Measurements from ENCODE around the gene DBH.

DBH gene

DNA sequence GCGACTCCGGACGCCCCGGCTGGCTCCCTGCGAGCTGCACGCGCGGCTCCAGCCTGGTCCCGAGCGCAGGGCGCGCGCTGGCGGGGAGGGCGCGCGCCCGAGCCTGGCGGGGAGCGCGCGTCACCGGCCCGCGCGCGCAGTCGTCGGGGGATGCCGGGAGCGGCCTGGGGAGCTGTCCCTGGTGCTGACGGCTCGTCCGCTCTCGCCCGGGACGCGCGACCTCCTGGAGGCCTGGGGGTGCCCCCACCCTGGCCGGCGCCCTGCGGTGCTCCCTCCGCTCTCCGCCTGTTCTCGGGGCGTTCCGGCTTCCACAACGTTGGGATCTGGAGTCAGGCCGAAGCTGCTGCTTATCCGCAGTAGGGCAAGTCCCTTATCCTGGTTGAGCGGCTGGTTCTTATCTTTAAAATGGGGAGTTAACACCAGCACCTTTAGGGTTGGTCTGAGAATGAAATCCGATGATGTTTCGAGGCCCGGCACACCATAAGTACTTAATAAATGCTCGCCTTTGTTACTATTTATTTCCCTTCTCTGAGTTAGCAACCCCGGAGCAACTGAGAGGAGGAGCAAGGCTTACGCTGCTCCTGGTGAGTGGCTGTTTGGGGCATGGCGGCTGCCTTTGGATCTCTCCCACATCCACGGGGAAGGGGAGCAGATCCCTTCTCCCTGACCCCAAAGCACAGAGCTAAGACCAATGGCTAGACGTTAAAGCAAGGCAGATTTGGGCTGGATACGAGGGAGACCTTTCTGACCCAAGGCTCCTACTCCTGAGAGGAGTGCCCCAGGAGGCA lies 26.7 kb upstream of the DBH start, which contains the start of gene FAM163B:
Gene FAM163B, minus strand, starts transcription at position 79 of the 788 bp plus-strand sequence. CDS start 29,166 bp downstream, outside the sequence.
- TF ChIP-seq, protein P1, sequence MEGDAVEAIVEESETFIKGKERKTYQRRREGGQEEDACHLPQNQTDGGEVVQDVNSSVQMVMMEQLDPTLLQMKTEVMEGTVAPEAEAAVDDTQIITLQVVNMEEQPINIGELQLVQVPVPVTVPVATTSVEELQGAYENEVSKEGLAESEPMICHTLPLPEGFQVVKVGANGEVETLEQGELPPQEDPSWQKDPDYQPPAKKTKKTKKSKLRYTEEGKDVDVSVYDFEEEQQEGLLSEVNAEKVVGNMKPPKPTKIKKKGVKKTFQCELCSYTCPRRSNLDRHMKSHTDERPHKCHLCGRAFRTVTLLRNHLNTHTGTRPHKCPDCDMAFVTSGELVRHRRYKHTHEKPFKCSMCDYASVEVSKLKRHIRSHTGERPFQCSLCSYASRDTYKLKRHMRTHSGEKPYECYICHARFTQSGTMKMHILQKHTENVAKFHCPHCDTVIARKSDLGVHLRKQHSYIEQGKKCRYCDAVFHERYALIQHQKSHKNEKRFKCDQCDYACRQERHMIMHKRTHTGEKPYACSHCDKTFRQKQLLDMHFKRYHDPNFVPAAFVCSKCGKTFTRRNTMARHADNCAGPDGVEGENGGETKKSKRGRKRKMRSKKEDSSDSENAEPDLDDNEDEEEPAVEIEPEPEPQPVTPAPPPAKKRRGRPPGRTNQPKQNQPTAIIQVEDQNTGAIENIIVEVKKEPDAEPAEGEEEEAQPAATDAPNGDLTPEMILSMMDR (IDR thresholded peaks at IDR 0.05; ENCODE audit: insufficient read depth, low read length, poor library complexity, severe bottlenecking), result no peak
- TF ChIP-seq EZH2phosphoT487 (conservative IDR thresholded peaks at IDR 0.05; ENCODE audit: low read length), result no peak

DNA sequence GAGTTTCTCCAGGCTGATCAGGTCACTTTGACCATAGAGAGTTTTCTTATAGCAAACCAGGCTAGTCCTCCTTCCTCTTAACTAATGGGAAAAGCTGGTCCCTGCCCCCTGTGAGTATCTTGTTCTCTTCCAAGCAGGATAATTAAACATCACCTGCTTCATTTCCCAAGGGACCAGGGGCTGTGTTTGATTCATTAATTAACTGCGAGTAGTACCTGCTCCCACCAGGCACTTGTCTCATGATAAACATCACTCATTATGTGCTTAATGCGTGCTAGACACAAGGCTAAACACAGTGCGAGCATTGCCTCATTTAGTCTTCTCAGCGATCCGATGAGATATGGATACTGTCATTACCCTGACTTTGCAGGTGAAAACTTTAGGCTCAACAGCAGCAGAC lies 25.3 kb upstream of the DBH start:
- Histone ChIP-seq H4K20me1 (ENCODE audit: low read depth, low read length) (no peaks in the 10 kb centered on the region), H3K4me3 (ENCODE audit: insufficient read depth, low read length, poor library complexity, severe bottlenecking) (no peak overlapping the region), H3K79me2 (ENCODE audit: insufficient read depth, low read length) (no peaks in the 10 kb centered on the region), H3K4me2 (ENCODE audit: low read depth, low read length, poor library complexity, severe bottlenecking) (no peak overlapping the region), H3K9me3 (ENCODE audit: insufficient read depth, low read length) (no peaks in the 10 kb centered on the region), H2AFZ (ENCODE audit: low read depth, low read length, severe bottlenecking) (no peak overlapping the region), H3K9me2 (replicated peaks; ENCODE audit: insufficient read depth, low read length) (no peaks in the 10 kb centered on the region), H3K27me3 (ENCODE audit: low read length) (no peaks in the 10 kb centered on the region), H3K36me3 (ENCODE audit: low read length) (no peaks in the 10 kb centered on the region), H3K9ac (ENCODE audit: low read length) (no peak overlapping the region), H3F3A (ENCODE audit: insufficient read depth) (no peaks in the 10 kb centered on the region), H3K27ac (ENCODE audit: low read depth, low read length) (no peak overlapping the region)
- TF ChIP-seq, protein P1 (IDR thresholded peaks at IDR 0.05; ENCODE audit: insufficient read depth, low read length, poor library complexity, severe bottlenecking), result no peak
- no peak for TF ChIP-seq EZH2phosphoT487 (conservative IDR thresholded peaks at IDR 0.05; ENCODE audit: low read length)

More for the DNA sequence above, 26.7 kb upstream of the DBH start, which contains the start of gene FAM163B:
- no peaks in the 10 kb centered on the region for H3K36me3 ChIP-seq (ENCODE audit: low read length)
- no peaks in the 10 kb centered on the region for H3K9me2 ChIP-seq (replicated peaks; ENCODE audit: insufficient read depth, low read length)
- no peak within 1 kb of the TSS for H3K27ac ChIP-seq (ENCODE audit: low read depth, low read length)
- no peaks in the 10 kb centered on the region for H3F3A ChIP-seq (ENCODE audit: insufficient read depth)
- no peaks in the 10 kb centered on the region for H3K79me2 ChIP-seq (ENCODE audit: insufficient read depth, low read length)
- no peak within 1 kb of the TSS for H2AFZ ChIP-seq (ENCODE audit: low read depth, low read length, severe bottlenecking)
- no peak within 1 kb of the TSS for H3K4me3 ChIP-seq (ENCODE audit: insufficient read depth, low read length, poor library complexity, severe bottlenecking)
- H4K20me1 ChIP-seq (ENCODE audit: low read depth, low read length), result no peaks in the 10 kb centered on the region
- H3K9ac ChIP-seq (ENCODE audit: low read length), result no peak within 1 kb of the TSS
- no peak within 1 kb of the TSS for H3K4me2 ChIP-seq (ENCODE audit: low read depth, low read length, poor library complexity, severe bottlenecking)
- H3K27me3 ChIP-seq (ENCODE audit: low read length), result no peaks in the 10 kb centered on the region
- no peaks in the 10 kb centered on the region for H3K9me3 ChIP-seq (ENCODE audit: insufficient read depth, low read length)

GRCh38 chr9:133612051-133612450 lies 24.1 kb upstream of the DBH start:
- Histone ChIP-seq H3K9me3 (ENCODE audit: insufficient read depth, low read length) (no peaks in the 10 kb centered on the region), H3K4me3 (ENCODE audit: insufficient read depth, low read length, poor library complexity, severe bottlenecking) (no peak overlapping the region), H2AFZ (ENCODE audit: low read depth, low read length, severe bottlenecking) (no peak overlapping the region), H3K79me2 (ENCODE audit: insufficient read depth, low read length) (no peaks in the 10 kb centered on the region), H3K27ac (ENCODE audit: low read depth, low read length) (no peak overlapping the region), H3K4me2 (ENCODE audit: low read depth, low read length, poor library complexity, severe bottlenecking) (no peak overlapping the region), H3K9me2 (replicated peaks; ENCODE audit: insufficient read depth, low read length) (no peaks in the 10 kb centered on the region), H3F3A (ENCODE audit: insufficient read depth) (no peaks in the 10 kb centered on the region), H3K9ac (ENCODE audit: low read length) (no peak overlapping the region), H3K36me3 (ENCODE audit: low read length) (no peaks in the 10 kb centered on the region), H4K20me1 (ENCODE audit: low read depth, low read length) (no peaks in the 10 kb centered on the region), H3K27me3 (ENCODE audit: low read length) (no peaks in the 10 kb centered on the region)
- TF ChIP-seq, protein P1 (IDR thresholded peaks at IDR 0.05; ENCODE audit: insufficient read depth, low read length, poor library complexity, severe bottlenecking), result no peak
- no peak for TF ChIP-seq EZH2phosphoT487 (conservative IDR thresholded peaks at IDR 0.05; ENCODE audit: low read length)
